ENCODE measurements around the gene ZCWPW2. TPM values are rescaled to one million over a fixed set of nuclear protein-coding genes. Genes with fewer than 3 reads are reported as not detected.

Gene ZCWPW2
- total RNA-seq, 1 donor from 2014 or later, result 1.5 TPM

DNA sequence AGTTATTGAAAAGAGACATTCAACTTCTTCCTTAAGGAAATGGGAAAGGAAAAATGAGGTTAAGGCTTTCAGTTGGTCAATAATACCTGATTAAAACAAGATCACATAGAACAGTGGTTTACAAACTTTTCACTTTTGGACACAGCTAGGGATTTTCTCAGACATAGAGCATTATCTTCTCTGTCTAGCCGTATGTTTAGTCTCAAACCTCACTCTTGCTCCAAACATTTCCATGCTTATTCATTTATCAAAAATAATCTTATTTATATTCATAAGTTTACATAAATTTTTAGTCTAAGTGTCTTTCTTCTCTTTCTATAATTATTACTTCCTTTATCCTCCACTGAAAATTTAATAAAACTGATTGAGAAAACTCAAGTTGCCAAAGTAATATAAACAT lies 114.3 kb downstream of the ZCWPW2 start:
- H3K27ac Mint-ChIP-seq, result no peak overlapping the region

GRCh38 chr3:28467414-28467813 lies 118.9 kb downstream of the ZCWPW2 start:
- Mint-ChIP-seq H3K27ac (no peak overlapping the region), H3K36me3 (peaks cover 2% of the 10 kb centered on the region), H3K27me3 (ENCODE audit: low read depth) (no peaks in the 10 kb centered on the region), H3K9me3 (peaks cover 21% of the 10 kb centered on the region), H3K4me3 (no peak overlapping the region), H3K4me1 (no peaks in the 10 kb centered on the region)
- DNase-seq (ENCODE audit: low spot score in 2 of 2, unreplicated experiment in 2 of 2), result no peak
- no peak for TF ChIP-seq CTCF (IDR thresholded peaks at IDR 0.05; ENCODE audit: unreplicated experiment)

More for the DNA sequence above, 114.3 kb downstream of the ZCWPW2 start:
- no peaks in the 10 kb centered on the region for H3K36me3 Mint-ChIP-seq
- peaks cover 4% of the 10 kb centered on the region for H3K9me3 Mint-ChIP-seq
- DNase-seq (ENCODE audit: low spot score in 2 of 2, unreplicated experiment in 2 of 2), result no peak
- no peak overlapping the region for H3K4me3 Mint-ChIP-seq
- no peaks in the 10 kb centered on the region for H3K4me1 Mint-ChIP-seq
- no peaks in the 10 kb centered on the region for H3K27me3 Mint-ChIP-seq (ENCODE audit: low read depth)
- TF ChIP-seq CTCF (IDR thresholded peaks at IDR 0.05; ENCODE audit: unreplicated experiment), result no peak

DNA sequence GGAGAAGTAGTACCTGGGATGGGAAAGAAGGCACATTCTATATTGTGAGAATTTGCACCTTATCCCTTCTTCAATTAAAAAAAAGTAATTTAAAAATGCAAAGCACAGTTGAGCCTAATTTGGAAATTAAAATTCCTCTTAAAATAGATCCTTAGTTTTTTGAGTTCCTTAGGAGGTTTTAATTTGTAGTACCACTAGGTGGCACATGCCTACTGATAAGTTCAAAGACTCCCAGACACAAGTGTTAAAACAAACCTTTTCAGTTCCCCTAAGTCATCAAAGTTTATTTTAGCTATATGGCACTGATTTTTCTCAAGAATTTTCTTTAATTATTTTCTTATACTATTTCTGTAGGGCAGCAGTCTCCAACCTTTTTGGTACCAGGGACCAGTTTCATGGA lies 127.7 kb downstream of the ZCWPW2 start:
- no peak for DNase-seq (ENCODE audit: low spot score in 2 of 2, unreplicated experiment in 2 of 2)
- Mint-ChIP-seq H3K27me3 (ENCODE audit: low read depth) (no peaks in the 10 kb centered on the region), H3K36me3 (peaks cover 3% of the 10 kb centered on the region), H3K4me1 (no peaks in the 10 kb centered on the region), H3K9me3 (peaks cover 25% of the 10 kb centered on the region), H3K4me3 (no peak overlapping the region), H3K27ac (no peak overlapping the region)
- peak; percentile 80 for TF ChIP-seq CTCF (IDR thresholded peaks at IDR 0.05; ENCODE audit: unreplicated experiment)

- Mint-ChIP-seq H3K36me3 (peaks cover 3% of the 10 kb centered on the region), H3K9me3 (peaks cover 20% of the 10 kb centered on the region), H3K27ac (no peak overlapping the region), H3K27me3 (ENCODE audit: low read depth) (no peaks in the 10 kb centered on the region), H3K4me1 (no peaks in the 10 kb centered on the region), H3K4me3 (no peak overlapping the region)
- no peak for TF ChIP-seq CTCF (IDR thresholded peaks at IDR 0.05; ENCODE audit: unreplicated experiment)
- DNase-seq (ENCODE audit: low spot score in 2 of 2, unreplicated experiment in 2 of 2), result no peak
Measured at GRCh38 chr3:28476764-28477163, 128.2 kb downstream of the ZCWPW2 start.

GRCh38 chr3:28485164-28485563 lies 136.6 kb downstream of the ZCWPW2 start:
- H3K36me3 Mint-ChIP-seq, result peaks cover 26% of the 10 kb centered on the region
- H3K27me3 Mint-ChIP-seq (ENCODE audit: low read depth), result no peaks in the 10 kb centered on the region
- TF ChIP-seq CTCF (IDR thresholded peaks at IDR 0.05; ENCODE audit: unreplicated experiment), result no peak
- no peaks in the 10 kb centered on the region for H3K4me1 Mint-ChIP-seq
- no peak overlapping the region for H3K4me3 Mint-ChIP-seq
- DNase-seq (ENCODE audit: low spot score in 2 of 2, unreplicated experiment in 2 of 2), result no peak
- peaks cover 38% of the 10 kb centered on the region for H3K9me3 Mint-ChIP-seq
- H3K27ac Mint-ChIP-seq, result no peak overlapping the region

DNA sequence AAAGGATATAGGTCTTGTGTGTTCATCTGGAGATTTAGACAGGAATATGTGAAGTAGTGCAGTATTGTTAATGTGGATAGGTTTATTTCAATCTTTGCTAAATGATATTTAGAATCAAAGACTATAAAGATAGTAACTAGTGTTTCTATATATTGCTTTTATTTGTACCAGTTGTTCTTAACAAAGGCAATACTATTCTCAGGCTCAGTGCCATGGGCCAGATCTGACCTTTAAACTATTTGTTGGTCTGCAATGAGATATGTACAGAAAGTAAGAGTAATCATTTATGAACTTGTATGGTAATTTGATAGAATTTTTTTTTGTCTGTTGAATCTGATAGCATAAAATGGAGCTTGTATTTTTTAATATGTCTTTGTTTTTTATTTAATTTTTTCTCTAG lies 146.8 kb downstream of the ZCWPW2 start:
- Mint-ChIP-seq H3K4me1 (no peaks in the 10 kb centered on the region), H3K9me3 (peaks cover 4% of the 10 kb centered on the region), H3K27me3 (ENCODE audit: low read depth) (no peaks in the 10 kb centered on the region), H3K27ac (no peak overlapping the region), H3K36me3 (peaks cover 2% of the 10 kb centered on the region), H3K4me3 (no peak overlapping the region)
- no peak for DNase-seq (ENCODE audit: low spot score in 2 of 2, unreplicated experiment in 2 of 2)
- no peak for TF ChIP-seq CTCF (IDR thresholded peaks at IDR 0.05; ENCODE audit: unreplicated experiment)

All from mesothelial cell of epicardium (in vitro differentiated cells).